Body of pancreas (tissue), 4 donors: ENCODE results near the gene ZSWIM2. TPM values are rescaled to one million over a fixed set of nuclear protein-coding genes. Genes with fewer than 3 reads are reported as not detected.
"Not testable (repeated sequence)": the region's sequence is repeated elsewhere in the genome, so short reads cannot be mapped to it uniquely, and the experiment has no call there.

ENCODE experiments used
- ATAC-seq: fragments of 150-250 bp; one replicate; pipeline ENCODE4 v1.9.1; 2016
- DNase-seq, 4 donors: peaks; one replicate each; pipeline ENCODE4 v3.0.0-alpha.2; 2019
- H3K27ac ChIP-seq, 4 donors: fragments of 200-600 bp; sonication (generic); 1 replicate in 3 of 4; 2 replicates in 1 of 4; pipeline versions ENCODE4 v1.5.1 to v1.6.1; 2016 to 2019; ENCODE audit warnings: mild to moderate bottlenecking in 1 of 4, mixed read lengths in 1 of 4, moderate library complexity in 1 of 4
- H3K27me3 ChIP-seq, 2 donors: fragments of 200-600 bp; sonication (generic); one replicate each; pipeline ENCODE4 v1.6.0; 2016; ENCODE audit warnings: mild to moderate bottlenecking in 1 of 2
- H3K36me3 ChIP-seq, 2 donors: fragments of 200-600 bp; sonication (generic); replicated peaks in 1 of 2; 2 replicates each; pipeline ENCODE4 v1.5.1; 2016; ENCODE audit warnings: low read depth in 2 of 2; ENCODE audit not compliant: insufficient read depth in 1 of 2
- H3K4me1 ChIP-seq: fragments of 200-600 bp; sonication (generic); one replicate; pipeline ENCODE4 v1.6.0; 2016
- H3K4me3 ChIP-seq, 2 donors: fragments of 200-600 bp; sonication (generic); 1 replicate in 1 of 2; 2 replicates in 1 of 2; pipeline ENCODE4 v1.5.1; 2016 to 2019
- H3K9me3 ChIP-seq, 3 donors: fragments of 200-600 bp; sonication (generic); 1 replicate in 2 of 3; 2 replicates in 1 of 3; pipeline ENCODE4 v1.5.1; 2016
- CTCF ChIP-seq, 7 experiments: fragments of 450-650 bp in 4 of 7; fragments of 200-600 bp in 3 of 7; sonication (generic) in 3 of 7; IDR thresholded peaks; one replicate each; pipeline ENCODE4 v1.5.1; 2016 to 2019; ENCODE audit warnings: antibody characterized with exemption in 7 of 7
- POLR2A ChIP-seq, 3 donors: fragments of 450-650 bp; IDR thresholded peaks; one replicate each; pipeline ENCODE4 v1.6.1; 2016; ENCODE audit warnings: antibody characterized with exemption in 3 of 3, mild to moderate bottlenecking in 2 of 3
- WGBS, 2 donors: methylation state at CpG; one replicate each; pipeline ENCODE4 v1.1.5; 2017; 5-methylcytosine and 5-hydroxymethylcytosine counted together
- intact Hi-C: fragments of 100-400 bp; cut with DNase I; formaldehyde crosslinking; loops from one replicate; pipeline ENCODE4 v1.15.1; 2023
- total RNA-seq, 2 donors: library from RNA; depleted of rRNA; stranded (reverse); fragments of >200 nt; gene quantifications; one replicate each; pipeline ENCODE4 v1.1.0, GENCODE V29; 2016

Gene ZSWIM2
- total RNA-seq, result not detected

GRCh38 chr2:186848873-186849578 is at the start of gene ZSWIM2:
Gene ZSWIM2, minus strand, starts transcription at chr2:186849170. Its CDS starts 40 bp downstream, at chr2:186849130.
- peaks cover 3 to 4% of the 10 kb centered on the region in 2 donors for H3K27me3 ChIP-seq
- H3K36me3 ChIP-seq, result no peaks in the 10 kb centered on the region
- peak; percentile 82 for ATAC-seq
- DNase-seq, result peak; percentile 46 to 72 (median 62)
- intact Hi-C loops, result no loop called here
- H3K27ac ChIP-seq, result no peak within 1 kb of the TSS
- peaks cover 8% of the 10 kb centered on the region for H3K4me1 ChIP-seq
- no peak within 1 kb of the TSS for H3K4me3 ChIP-seq
- no peaks in the 10 kb centered on the region for H3K9me3 ChIP-seq
- no peak for TF ChIP-seq CTCF (IDR thresholded peaks at IDR 0.05)
- no peak for TF ChIP-seq POLR2A (IDR thresholded peaks at IDR 0.05)
- 2 to 10% methylated on average over 14 to 26 of the region's 39 CpGs for WGBS, 2 donors

GRCh38 chr2:186896220-186896619 is 47.2 kb upstream of the ZSWIM2 start:
- ATAC-seq, intact Hi-C loops, H3K9me3 ChIP-seq, H3K4me1 ChIP-seq, H3K27me3 ChIP-seq, H3K4me3 ChIP-seq, DNase-seq, H3K27ac ChIP-seq, H3K36me3 ChIP-seq: not testable (repeated sequence)
- 55 to 57% methylated on average over 3 of the region's 3 CpGs for WGBS, 2 donors

GRCh38 chr2:186895451-186895850 is 46.5 kb upstream of the ZSWIM2 start:
- no peak overlapping the region for H3K4me3 ChIP-seq
- H3K27ac ChIP-seq, result no peak overlapping the region
- H3K4me1 ChIP-seq, result no peaks in the 10 kb centered on the region
- no peaks in the 10 kb centered on the region for H3K27me3 ChIP-seq
- 74 to 85% methylated on average over 2 of the region's 2 CpGs for WGBS, 2 donors
- H3K36me3 ChIP-seq, result no peaks in the 10 kb centered on the region
- ATAC-seq, result no peak
- H3K9me3 ChIP-seq, result no peaks in the 10 kb centered on the region
- TF ChIP-seq CTCF (IDR thresholded peaks at IDR 0.05), result no peak
- intact Hi-C loops, result no loop called here
- DNase-seq, result no peak

- intact Hi-C loops, result no loop called here
- H3K9me3 ChIP-seq, result no peaks in the 10 kb centered on the region
- WGBS, 2 donors, result 40 to 54% methylated on average over 5 of the region's 5 CpGs
- H3K4me1 ChIP-seq, result no peaks in the 10 kb centered on the region
- TF ChIP-seq CTCF (IDR thresholded peaks at IDR 0.05) (no peak), POLR2A (IDR thresholded peaks at IDR 0.05) (no peak)
- H3K36me3 ChIP-seq, result no peaks in the 10 kb centered on the region
- H3K4me3 ChIP-seq, result no peak overlapping the region
- ATAC-seq, result no peak
- H3K27ac ChIP-seq, result no peak overlapping the region
- no peaks in the 10 kb centered on the region for H3K27me3 ChIP-seq
- no peak for DNase-seq
These were observed 45.5 kb upstream of the ZSWIM2 start for GRCh38 chr2:186894478-186894877.

- no peaks in the 10 kb centered on the region for H3K36me3 ChIP-seq
- no peaks in the 10 kb centered on the region for H3K27me3 ChIP-seq
- H3K27ac ChIP-seq, result no peak overlapping the region
- TF ChIP-seq POLR2A (IDR thresholded peaks at IDR 0.05) (no peak), CTCF (IDR thresholded peaks at IDR 0.05) (no peak)
- intact Hi-C loops, result no loop called here
- DNase-seq (no peak), ATAC-seq (no peak)
- no peaks in the 10 kb centered on the region for H3K4me1 ChIP-seq
- H3K4me3 ChIP-seq, result no peak overlapping the region
- WGBS, 2 donors, result 93 to 97% methylated on average over 2 of the region's 2 CpGs
- H3K9me3 ChIP-seq, result no peaks in the 10 kb centered on the region
These were observed 43.9 kb upstream of the ZSWIM2 start for GRCh38 chr2:186892821-186893220.
